Fibroblast of pulmonary artery (primary cell): Measurements from ENCODE around the gene ADAMTSL1.
A peak's percentile ranks its signal among the peaks of the same experiment; 100 is the strongest.

Source experiments
- DNase-seq: peaks from one replicate; pipeline ENCODE4 v3.0.0-alpha.2; 2010; ENCODE audit warnings: low read depth
- H3K4me3 ChIP-seq: replicated peaks from 2 replicates; pipeline ENCODE4 v1.5.1; 2011; ENCODE audit warnings: low read depth, mild to moderate bottlenecking, control low read depth, low read length, moderate library complexity
- TF ChIP-seq, protein P1 (sequence below): IDR thresholded peaks from 2 replicates; pipeline ENCODE4 v1.5.1; 2011; ENCODE audit warnings: mild to moderate bottlenecking, control low read depth, low read length, inconsistent platforms; ENCODE audit errors: missing control alignments

Gene ADAMTSL1

DNA sequence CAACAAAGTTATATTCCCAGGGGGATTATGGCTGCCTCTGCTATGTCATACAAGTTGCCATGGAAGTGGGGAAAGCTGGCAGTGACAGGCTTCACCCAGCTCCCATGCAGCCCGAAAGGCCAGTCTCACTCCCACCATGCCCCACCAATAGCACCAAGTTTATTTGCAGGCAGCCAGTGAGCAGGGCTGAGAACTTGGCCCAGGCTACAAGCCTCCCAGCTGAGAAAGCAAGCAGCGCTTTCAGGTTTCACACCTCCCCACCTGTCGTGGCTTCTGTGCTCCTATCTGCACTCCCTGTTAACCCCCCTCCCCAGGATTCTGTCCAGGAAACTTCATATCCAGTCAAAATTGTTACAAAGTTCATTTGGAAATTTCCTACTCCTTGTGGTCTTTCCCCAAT, 404.0 kb downstream of the ADAMTSL1 start:
- DNase-seq: no peak
- TF ChIP-seq, protein P1, sequence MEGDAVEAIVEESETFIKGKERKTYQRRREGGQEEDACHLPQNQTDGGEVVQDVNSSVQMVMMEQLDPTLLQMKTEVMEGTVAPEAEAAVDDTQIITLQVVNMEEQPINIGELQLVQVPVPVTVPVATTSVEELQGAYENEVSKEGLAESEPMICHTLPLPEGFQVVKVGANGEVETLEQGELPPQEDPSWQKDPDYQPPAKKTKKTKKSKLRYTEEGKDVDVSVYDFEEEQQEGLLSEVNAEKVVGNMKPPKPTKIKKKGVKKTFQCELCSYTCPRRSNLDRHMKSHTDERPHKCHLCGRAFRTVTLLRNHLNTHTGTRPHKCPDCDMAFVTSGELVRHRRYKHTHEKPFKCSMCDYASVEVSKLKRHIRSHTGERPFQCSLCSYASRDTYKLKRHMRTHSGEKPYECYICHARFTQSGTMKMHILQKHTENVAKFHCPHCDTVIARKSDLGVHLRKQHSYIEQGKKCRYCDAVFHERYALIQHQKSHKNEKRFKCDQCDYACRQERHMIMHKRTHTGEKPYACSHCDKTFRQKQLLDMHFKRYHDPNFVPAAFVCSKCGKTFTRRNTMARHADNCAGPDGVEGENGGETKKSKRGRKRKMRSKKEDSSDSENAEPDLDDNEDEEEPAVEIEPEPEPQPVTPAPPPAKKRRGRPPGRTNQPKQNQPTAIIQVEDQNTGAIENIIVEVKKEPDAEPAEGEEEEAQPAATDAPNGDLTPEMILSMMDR: no peak
- no peak overlapping the region for H3K4me3 ChIP-seq

GRCh38 chr9:18881758-18882157, 407.8 kb downstream of the ADAMTSL1 start:
- TF ChIP-seq, protein P1: no peak
- H3K4me3 ChIP-seq: no peak overlapping the region
- DNase-seq: no peak

GRCh38 chr9:18887546-18887945, 413.6 kb downstream of the ADAMTSL1 start:
- TF ChIP-seq, protein P1: no peak
- H3K4me3 ChIP-seq: no peak overlapping the region
- DNase-seq: no peak

DNA sequence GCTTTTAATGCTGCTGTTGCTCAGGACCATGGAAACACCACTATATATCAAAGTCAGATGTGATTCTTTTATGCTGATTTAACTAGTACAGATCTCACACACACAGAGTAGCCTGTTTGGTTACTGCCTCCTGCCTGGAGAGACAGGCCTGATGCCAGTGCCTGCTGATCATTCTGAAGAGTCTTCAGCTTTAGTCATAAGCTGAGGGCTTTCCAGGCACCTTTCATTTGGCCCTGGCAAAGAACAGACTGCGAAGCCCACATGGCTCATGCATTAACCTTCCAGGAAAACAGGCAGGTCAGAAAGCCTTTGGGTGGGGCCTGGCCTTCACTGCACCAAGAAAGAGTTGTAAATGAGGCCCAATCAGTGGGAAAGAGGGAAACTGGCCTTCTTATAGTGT, 414.3 kb downstream of the ADAMTSL1 start:
- TF ChIP-seq, protein P1: no peak
- DNase-seq: no peak
- H3K4me3 ChIP-seq: no peak overlapping the region

GRCh38 chr9:18889550-18889949, 415.6 kb downstream of the ADAMTSL1 start:
- H3K4me3 ChIP-seq: no peak overlapping the region
- DNase-seq: no peak
- TF ChIP-seq, protein P1: no peak

- DNase-seq: peak; percentile 68
- TF ChIP-seq, protein P1: no peak
- no peak overlapping the region for H3K4me3 ChIP-seq
Measured at GRCh38 chr9:18890372-18890771, 416.4 kb downstream of the ADAMTSL1 start.

DNA sequence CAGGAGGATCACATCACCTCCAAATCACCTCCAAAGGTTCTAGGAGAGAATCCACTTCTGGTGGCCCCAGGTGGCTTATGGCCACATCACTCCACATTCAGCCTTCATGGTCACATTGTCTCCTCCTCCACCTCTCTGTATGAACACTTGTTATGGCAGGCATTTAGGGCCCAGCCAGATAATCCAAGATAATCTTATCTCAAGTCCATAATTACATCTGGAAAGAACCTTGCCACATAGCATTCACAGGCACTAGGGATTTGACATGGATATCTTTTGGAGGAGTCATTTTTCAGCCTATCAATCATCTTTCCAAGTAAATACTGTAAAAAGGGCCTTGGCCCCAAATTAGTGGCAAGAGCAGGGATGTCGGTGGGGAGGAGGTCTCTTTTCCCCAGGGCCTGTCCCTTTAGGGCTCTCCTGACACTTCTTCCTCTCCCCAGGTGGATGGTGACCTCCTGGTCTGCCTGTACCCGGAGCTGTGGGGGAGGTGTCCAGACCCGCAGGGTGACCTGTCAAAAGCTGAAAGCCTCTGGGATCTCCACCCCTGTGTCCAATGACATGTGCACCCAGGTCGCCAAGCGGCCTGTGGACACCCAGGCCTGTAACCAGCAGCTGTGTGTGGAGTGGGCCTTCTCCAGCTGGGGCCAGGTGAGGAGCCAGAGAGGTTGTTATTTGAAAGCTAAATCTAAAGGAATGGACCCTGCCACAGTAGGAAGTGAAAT, 418.2 kb downstream of the ADAMTSL1 start:
- TF ChIP-seq, protein P1: no peak
- H3K4me3 ChIP-seq: no peak overlapping the region
- DNase-seq: no peak
